HCT116 (cell line): ENCODE data around the gene FGF8. TPM values are rescaled to one million over a fixed set of nuclear protein-coding genes. Genes with fewer than 3 reads are reported as not detected.

Experiments
- ATAC-seq: fragments of 200-7000 bp; cut with Tn5 transposase; 2 replicates; pipeline ENCODE4 v1.9.1; 2020; ENCODE audit warnings: mild to moderate bottlenecking, moderate library complexity
- BruUV-seq: library from RNA; stranded (reverse); fragments of 400-500 nt; replicated peaks from 2 replicates; lab custom pipeline; 2021; lab: Mats Ljungman, UMichigan
- CTCF ChIA-PET: fragments of 300-600 bp; sonication (Branson Sonifier 250); formaldehyde crosslinking; loops from one replicate; lab custom pipeline; 2021; ENCODE audit warnings: antibody characterized with exemption; lab: Charles Lee
- POLR2A ChIA-PET: fragments of 300-600, 350-600 bp; sonication (Branson Sonifier 250); formaldehyde crosslinking; loops from one replicate; lab custom pipeline; 2021; ENCODE audit warnings: antibody characterized with exemption; lab: Charles Lee
- RAD21 ChIA-PET, 2 experiments: fragments of 300-600 bp; sonication (Branson Sonifier 250); formaldehyde crosslinking; loops; one replicate each; lab custom pipeline; 2023; ENCODE audit warnings: low total read pairs in 2 of 2; ENCODE audit not compliant: uncharacterized antibody in 2 of 2, unreplicated experiment in 2 of 2, low non-redundant PET in 1 of 2; lab: Charles Lee
- DNase-seq: peaks from one replicate; pipeline ENCODE4 v3.0.0-alpha.2; 2010; ENCODE audit warnings: low read depth, low spot score
- H2AFZ ChIP-seq: fragments of 200-600 bp; shearing (Covaris generic), sonication (generic); 2 replicates; pipeline ENCODE4 v1.6.1; 2017; ENCODE audit warnings: low read depth, mixed run types, mixed read lengths, antibody characterized with exemption, low read length; ENCODE audit not compliant: poor library complexity, severe bottlenecking
- H3K27ac ChIP-seq: 2 replicates; pipeline ENCODE4 v1.5.1; 2012; ENCODE audit warnings: low read depth, low read length
- H3K27me3 ChIP-seq: fragments of 200-600 bp; sonication (generic); 2 replicates; pipeline ENCODE4 v1.6.1; 2016; ENCODE audit warnings: mixed run types, low read length, mixed read lengths; ENCODE audit not compliant: insufficient read depth
- H3K36me3 ChIP-seq, 2 experiments: fragments of 200-500 bp in 1 of 2; fragments of 200-600 bp in 1 of 2; sonication (Bioruptor generic) in 1 of 2; sonication (generic) in 1 of 2; 2 replicates each; pipeline versions ENCODE4 v1.5.1 to v1.6.1; 2014 to 2016; ENCODE audit warnings: low read length in 2 of 2, inconsistent platforms in 1 of 2, mixed read lengths in 1 of 2, mixed run types in 1 of 2; ENCODE audit not compliant: insufficient read depth in 2 of 2, control insufficient read depth in 1 of 2
- H3K4me1 ChIP-seq, 2 experiments: fragments of 200-600 bp in 1 of 2; sonication (generic) in 1 of 2; 2 replicates each; pipeline versions ENCODE4 v1.5.1 to v1.6.1; 2012 to 2017; ENCODE audit warnings: low read length in 2 of 2, inconsistent platforms in 1 of 2, mild to moderate bottlenecking in 1 of 2, mixed read lengths in 1 of 2, mixed run types in 1 of 2, moderate library complexity in 1 of 2; ENCODE audit not compliant: insufficient read depth in 2 of 2, control insufficient read depth in 1 of 2
- H3K4me2 ChIP-seq: fragments of 200-600 bp; sonication (generic); 2 replicates; pipeline ENCODE4 v1.6.1; 2017; ENCODE audit warnings: mixed run types, low read length, mixed read lengths
- H3K4me3 ChIP-seq, 2 experiments: fragments of 200-600 bp in 1 of 2; sonication (generic) in 1 of 2; replicated peaks in 1 of 2; 2 replicates each; pipeline ENCODE4 v1.5.1; 2011 to 2016; ENCODE audit warnings: low read length in 2 of 2, control low read depth in 1 of 2, low read depth in 1 of 2, mild to moderate bottlenecking in 1 of 2, mixed read lengths in 1 of 2, mixed run types in 1 of 2
- H3K79me2 ChIP-seq: fragments of 200-600 bp; sonication (generic); 2 replicates; pipeline ENCODE4 v1.6.1; 2017; ENCODE audit warnings: mild to moderate bottlenecking, mixed run types, low read length, moderate library complexity, mixed read lengths; ENCODE audit not compliant: insufficient read depth
- H3K9ac ChIP-seq: fragments of 200-600 bp; sonication (generic); 2 replicates; pipeline ENCODE4 v1.6.1; 2016; ENCODE audit warnings: low read length, mixed read lengths
- H3K9me2 ChIP-seq: fragments of 200-600 bp; sonication (generic), shearing (Covaris generic); 2 replicates; pipeline ENCODE4 v1.6.1; 2017; ENCODE audit warnings: mixed run types, mild to moderate bottlenecking, moderate library complexity; ENCODE audit not compliant: insufficient read depth
- H3K9me3 ChIP-seq, 2 experiments: fragments of 200-500 bp in 1 of 2; fragments of 200-600 bp in 1 of 2; sonication (Bioruptor generic) in 1 of 2; sonication (generic) in 1 of 2; 2 replicates each; pipeline ENCODE4 v1.6.1; 2014 to 2017; ENCODE audit warnings: low read length in 2 of 2, mixed read lengths in 2 of 2, inconsistent platforms in 1 of 2, low read depth in 1 of 2, mild to moderate bottlenecking in 1 of 2, mixed run types in 1 of 2, moderate library complexity in 1 of 2; ENCODE audit not compliant: control insufficient read depth in 1 of 2, insufficient read depth in 1 of 2
- H4K20me1 ChIP-seq: fragments of 200-600 bp; sonication (generic), shearing (Covaris generic); 2 replicates; pipeline ENCODE4 v1.6.1; 2017; ENCODE audit warnings: mixed run types, mild to moderate bottlenecking, moderate library complexity; ENCODE audit not compliant: insufficient read depth
- ELF1 ChIP-seq: IDR thresholded peaks from 2 replicates; pipeline ENCODE4 v1.6.1; 2012; ENCODE audit warnings: low read depth, borderline replicate concordance
- POLR2AphosphoS5 ChIP-seq: IDR thresholded peaks from 2 replicates; pipeline ENCODE4 v1.6.1; 2011; ENCODE audit warnings: mild to moderate bottlenecking, low read depth, low read length, moderate library complexity
- SP1 ChIP-seq: IDR thresholded peaks from 2 replicates; pipeline ENCODE4 v1.6.1; 2012; ENCODE audit warnings: low read depth
- YY1 ChIP-seq: IDR thresholded peaks from 2 replicates; pipeline ENCODE4 v1.6.1; 2011; ENCODE audit warnings: low read length, low read depth, moderate library complexity, mild to moderate bottlenecking; ENCODE audit not compliant: insufficient replicate concordance; ENCODE audit errors: extremely low read depth
- intact Hi-C: fragments of 100-400 bp; cut with micrococcal nuclease; formaldehyde crosslinking; loops from 2 replicates; pipeline ENCODE4 v1.10.0; 2022
- total RNA-seq: library from RNA; stranded (reverse); gene quantifications from one replicate; pipeline ENCODE4 v1.2.1, GENCODE V29; 2021; ENCODE audit not compliant: unreplicated experiment
- TF ChIP-seq, protein P1 (sequence below), 3 experiments: fragments of 200-600 bp in 1 of 3; sonication (generic) in 1 of 3; IDR thresholded peaks in 2 of 3; conservative IDR thresholded peaks in 1 of 3; 2 replicates each; pipeline ENCODE4 v1.5.1; 2012 to 2017; ENCODE audit warnings: low read depth in 2 of 3, low read length in 2 of 3, antibody characterized with exemption in 1 of 3, borderline replicate concordance in 1 of 3, control low read depth in 1 of 3, mild to moderate bottlenecking in 1 of 3, mixed read lengths in 1 of 3, mixed run types in 1 of 3, moderate library complexity in 1 of 3; ENCODE audit not compliant: insufficient read depth in 1 of 3
- TF ChIP-seq, protein P2 (sequence below): IDR thresholded peaks from 2 replicates; pipeline ENCODE4 v1.6.1; 2012; ENCODE audit warnings: low read depth

FGF8 gene
- total RNA-seq, 1 experiment from 2014 or later, result 2.7 TPM

DNA sequence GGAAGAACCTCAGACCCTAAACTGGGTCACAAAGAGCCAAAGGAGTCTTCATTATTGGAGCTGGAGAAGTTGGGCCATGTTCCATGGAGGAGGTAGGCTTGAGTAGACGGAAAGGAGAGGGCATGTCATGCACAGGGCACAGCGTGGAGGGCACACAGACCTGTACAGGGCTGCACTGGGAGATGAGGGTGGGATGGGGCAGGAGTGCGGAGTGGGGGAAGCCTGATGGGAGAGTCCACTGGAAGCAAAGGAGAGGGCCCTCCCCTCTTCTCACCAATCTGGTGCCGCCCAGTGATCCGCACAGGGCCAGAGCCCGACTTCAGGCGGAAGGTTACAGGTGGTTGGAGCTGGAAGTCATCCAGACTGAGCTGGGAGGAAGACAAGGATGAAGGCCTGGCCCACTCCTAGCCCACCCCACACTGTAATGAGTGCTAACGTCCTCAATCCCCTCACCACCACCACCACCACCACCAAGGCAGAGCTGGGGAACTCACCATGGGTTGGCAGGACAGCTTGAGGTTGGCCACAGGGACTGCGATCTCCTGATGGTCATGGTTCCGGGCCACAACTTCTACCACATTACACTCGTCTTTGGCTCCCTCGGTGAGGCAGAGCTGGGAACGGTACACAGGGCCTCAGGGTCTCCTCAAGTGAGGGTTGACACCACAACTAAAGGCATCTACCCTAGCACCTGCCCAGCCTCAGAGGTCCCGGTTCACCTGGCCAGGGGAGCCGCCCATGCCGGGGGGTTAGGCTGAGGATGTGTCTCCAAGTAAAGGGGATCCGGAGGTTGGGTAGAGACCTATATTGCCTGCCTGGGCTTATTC is 6.3 kb upstream of the FGF8 start:
- Histone ChIP-seq H3K4me2 (peak overlapping the region; percentile 94), H3K27me3 (no peaks in the 10 kb centered on the region), H3K9me3 (no peaks in the 10 kb centered on the region), H3K9ac (peak overlapping the region; percentile 91)
- peak; percentile 35 for DNase-seq
- TF ChIP-seq ELF1 (no peak), POLR2AphosphoS5 (peak; percentile 25; the same call in 1 of the 2 replicates), YY1 (no peak), SP1 (no peak)
- TF ChIP-seq, protein P1, sequence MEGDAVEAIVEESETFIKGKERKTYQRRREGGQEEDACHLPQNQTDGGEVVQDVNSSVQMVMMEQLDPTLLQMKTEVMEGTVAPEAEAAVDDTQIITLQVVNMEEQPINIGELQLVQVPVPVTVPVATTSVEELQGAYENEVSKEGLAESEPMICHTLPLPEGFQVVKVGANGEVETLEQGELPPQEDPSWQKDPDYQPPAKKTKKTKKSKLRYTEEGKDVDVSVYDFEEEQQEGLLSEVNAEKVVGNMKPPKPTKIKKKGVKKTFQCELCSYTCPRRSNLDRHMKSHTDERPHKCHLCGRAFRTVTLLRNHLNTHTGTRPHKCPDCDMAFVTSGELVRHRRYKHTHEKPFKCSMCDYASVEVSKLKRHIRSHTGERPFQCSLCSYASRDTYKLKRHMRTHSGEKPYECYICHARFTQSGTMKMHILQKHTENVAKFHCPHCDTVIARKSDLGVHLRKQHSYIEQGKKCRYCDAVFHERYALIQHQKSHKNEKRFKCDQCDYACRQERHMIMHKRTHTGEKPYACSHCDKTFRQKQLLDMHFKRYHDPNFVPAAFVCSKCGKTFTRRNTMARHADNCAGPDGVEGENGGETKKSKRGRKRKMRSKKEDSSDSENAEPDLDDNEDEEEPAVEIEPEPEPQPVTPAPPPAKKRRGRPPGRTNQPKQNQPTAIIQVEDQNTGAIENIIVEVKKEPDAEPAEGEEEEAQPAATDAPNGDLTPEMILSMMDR (IDR thresholded peaks at IDR 0.05 in 2 of 3, conservative IDR thresholded peaks at IDR 0.05 in 1 of 3; ENCODE audit: borderline replicate concordance in 1 of 3, insufficient read depth in 1 of 3, low read depth in 2 of 3, low read length in 2 of 3), result no peak
- TF ChIP-seq, protein P2, sequence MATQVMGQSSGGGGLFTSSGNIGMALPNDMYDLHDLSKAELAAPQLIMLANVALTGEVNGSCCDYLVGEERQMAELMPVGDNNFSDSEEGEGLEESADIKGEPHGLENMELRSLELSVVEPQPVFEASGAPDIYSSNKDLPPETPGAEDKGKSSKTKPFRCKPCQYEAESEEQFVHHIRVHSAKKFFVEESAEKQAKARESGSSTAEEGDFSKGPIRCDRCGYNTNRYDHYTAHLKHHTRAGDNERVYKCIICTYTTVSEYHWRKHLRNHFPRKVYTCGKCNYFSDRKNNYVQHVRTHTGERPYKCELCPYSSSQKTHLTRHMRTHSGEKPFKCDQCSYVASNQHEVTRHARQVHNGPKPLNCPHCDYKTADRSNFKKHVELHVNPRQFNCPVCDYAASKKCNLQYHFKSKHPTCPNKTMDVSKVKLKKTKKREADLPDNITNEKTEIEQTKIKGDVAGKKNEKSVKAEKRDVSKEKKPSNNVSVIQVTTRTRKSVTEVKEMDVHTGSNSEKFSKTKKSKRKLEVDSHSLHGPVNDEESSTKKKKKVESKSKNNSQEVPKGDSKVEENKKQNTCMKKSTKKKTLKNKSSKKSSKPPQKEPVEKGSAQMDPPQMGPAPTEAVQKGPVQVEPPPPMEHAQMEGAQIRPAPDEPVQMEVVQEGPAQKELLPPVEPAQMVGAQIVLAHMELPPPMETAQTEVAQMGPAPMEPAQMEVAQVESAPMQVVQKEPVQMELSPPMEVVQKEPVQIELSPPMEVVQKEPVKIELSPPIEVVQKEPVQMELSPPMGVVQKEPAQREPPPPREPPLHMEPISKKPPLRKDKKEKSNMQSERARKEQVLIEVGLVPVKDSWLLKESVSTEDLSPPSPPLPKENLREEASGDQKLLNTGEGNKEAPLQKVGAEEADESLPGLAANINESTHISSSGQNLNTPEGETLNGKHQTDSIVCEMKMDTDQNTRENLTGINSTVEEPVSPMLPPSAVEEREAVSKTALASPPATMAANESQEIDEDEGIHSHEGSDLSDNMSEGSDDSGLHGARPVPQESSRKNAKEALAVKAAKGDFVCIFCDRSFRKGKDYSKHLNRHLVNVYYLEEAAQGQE, result no peak
- TF ChIP-seq, all 23 proteins: peak for 1
- peaks cover 17 to 38% of the 10 kb centered on the region in 2 experiments; a peak in 3 of 4 replicates for H3K36me3 ChIP-seq
- peaks cover 3% of the 10 kb centered on the region; the same call in 1 of the 2 replicates for H4K20me1 ChIP-seq
- peak overlapping the region; percentile 74 to 90 for H3K4me3 ChIP-seq
- H2AFZ ChIP-seq, result no peak overlapping the region
- POLR2A ChIA-PET, result interaction anchor here (1.6 to 2.1 kb wide), 3 partner anchors 13 to 179 kb away, joined by 6 to 10 read pairs (median 7); partner anchors contain the start of gene OGA
- ATAC-seq, result peak; percentile 15
- H3K79me2 ChIP-seq, result peaks cover 47% of the 10 kb centered on the region
- CTCF ChIA-PET, result interaction anchor here (0.7 to 5.8 kb wide), 17 partner anchors 10 to 638 kb away, joined by 3 to 220 read pairs (median 6); partner anchors contain the start of genes FBXL15 and OGA
- RAD21 ChIA-PET, result interaction anchor here (0.6 to 2.3 kb wide), 6 partner anchors 180 to 568 kb away, joined by 4 to 21 read pairs (median 8); no protein-coding TSS in a partner anchor
- H3K27ac ChIP-seq, result peak overlapping the region; percentile 66
- BruUV-seq, result no TSS peak
- intact Hi-C loops, result loop anchor here (1.0 to 5.0 kb wide), 7 partner anchors 35 to 621 kb away; partner anchors contain the start of genes DPCD, OGA and POLL
- no peaks in the 10 kb centered on the region for H3K9me2 ChIP-seq
- peaks cover 19 to 45% of the 10 kb centered on the region in 2 experiments for H3K4me1 ChIP-seq
